ENCODE measurements around the gene MIOS. TPM values are rescaled to one million over a fixed set of nuclear protein-coding genes. Genes with fewer than 3 reads are reported as not detected.

MIOS gene
- 100 to 1,000 TPM in 3 of 4 donors, 10 to 100 TPM in 1; 68.4 to 336 (median 280) TPM for total RNA-seq

GRCh38 chr7:7566651-7567611 lies at the start of gene MIOS:
Gene MIOS (plus strand): TSS chr7:7566884. CDS start chr7:7572476, 5,592 bp downstream.
- Histone ChIP-seq H3K4me1 (peaks cover 33 to 76% of the 10 kb centered on the region in 2 donors), H3K27me3 (no peaks in the 10 kb centered on the region), H3K4me3 (peak within 1 kb of the TSS; percentile 67 to 85 (median 80)), H3K9me3 (no peaks in the 10 kb centered on the region), H3K36me3 (peaks cover 0 to 3% of the 10 kb centered on the region in 2 donors), H3K27ac (peak within 1 kb of the TSS; percentile 90 to 98 (median 96))
- peak; percentile 82 to 92 for TF ChIP-seq POLR2A (IDR thresholded peaks at IDR 0.05)
- peak in 1 of 5 experiments; percentile 18 for TF ChIP-seq CTCF (IDR thresholded peaks at IDR 0.05 in 4 of 5, conservative IDR thresholded peaks at IDR 0.05 in 1 of 5)
- intact Hi-C loops (cut with DNase I; ENCODE audit: low total_unique reads) (loop anchor here (1.0 to 10.0 kb wide), 5 partner anchors 74 to 1122 kb away; partner anchors contain the start of genes C1GALT1, DAGLB, GLCCI1 and UMAD1), in situ Hi-C loops (cut with MboI; ENCODE audit: low sequenced_read_pairs in 4 of 4) (loop anchor here in 1 of 4 donors (25.0 kb wide), 1 partner anchor 380 kb away; the partner anchor contains the start of gene C1GALT1)
- DNase-seq (peak; percentile 89 to 90), ATAC-seq (peak; percentile 66 to 67)

GRCh38 chr7:7517754-7518153 lies 48.9 kb upstream of the MIOS start:
- ATAC-seq (no peak), DNase-seq (no peak)
- Histone ChIP-seq H3K4me3 (no peak overlapping the region), H3K27me3 (no peaks in the 10 kb centered on the region), H3K36me3 (no peaks in the 10 kb centered on the region), H3K9me3 (no peaks in the 10 kb centered on the region), H3K4me1 (no peaks in the 10 kb centered on the region), H3K27ac (no peak overlapping the region)
- no peak for TF ChIP-seq CTCF (IDR thresholded peaks at IDR 0.05 in 4 of 5, conservative IDR thresholded peaks at IDR 0.05 in 1 of 5)
- no peak for TF ChIP-seq POLR2A (IDR thresholded peaks at IDR 0.05)
- in situ Hi-C loops (cut with MboI; ENCODE audit: low sequenced_read_pairs in 4 of 4) (no loop called here), intact Hi-C loops (cut with DNase I; ENCODE audit: low total_unique reads) (no loop called here)

DNA sequence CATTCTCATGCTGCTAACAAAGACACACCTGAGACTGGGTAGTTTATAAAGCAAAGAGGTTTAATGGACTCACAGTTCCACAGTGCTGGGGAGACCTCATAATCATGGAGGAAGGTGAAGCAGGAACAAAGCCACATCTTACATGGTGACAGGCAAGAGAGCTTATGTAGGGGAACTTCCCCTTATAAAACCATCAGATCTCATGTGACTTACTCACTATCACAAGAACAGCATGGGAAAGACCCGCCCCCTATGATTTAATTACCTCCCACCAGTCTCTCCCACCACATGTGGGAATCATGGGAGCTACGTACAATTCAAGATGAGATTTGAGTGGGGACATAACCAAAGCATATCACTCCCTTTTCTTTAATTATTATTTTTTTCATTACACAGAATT lies 47.6 kb upstream of the MIOS start:
- no peak overlapping the region for H3K4me3 ChIP-seq
- intact Hi-C loops (cut with DNase I; ENCODE audit: low total_unique reads) = no loop called here
- H3K27me3 ChIP-seq = no peaks in the 10 kb centered on the region
- no peaks in the 10 kb centered on the region for H3K36me3 ChIP-seq
- DNase-seq = no peak
- H3K27ac ChIP-seq = no peak overlapping the region
- TF ChIP-seq CTCF (IDR thresholded peaks at IDR 0.05 in 4 of 5, conservative IDR thresholded peaks at IDR 0.05 in 1 of 5) = no peak
- TF ChIP-seq POLR2A (IDR thresholded peaks at IDR 0.05) = no peak
- no peak for ATAC-seq
- H3K9me3 ChIP-seq = no peaks in the 10 kb centered on the region
- H3K4me1 ChIP-seq = no peaks in the 10 kb centered on the region
- in situ Hi-C loops (cut with MboI; ENCODE audit: low sequenced_read_pairs in 4 of 4) = no loop called here

GRCh38 chr7:7519528-7519927 lies 47.2 kb upstream of the MIOS start:
- Histone ChIP-seq H3K27ac (no peak overlapping the region), H3K4me3 (no peak overlapping the region), H3K36me3 (no peaks in the 10 kb centered on the region), H3K9me3 (no peaks in the 10 kb centered on the region), H3K4me1 (no peaks in the 10 kb centered on the region), H3K27me3 (no peaks in the 10 kb centered on the region)
- no peak for TF ChIP-seq CTCF (IDR thresholded peaks at IDR 0.05 in 4 of 5, conservative IDR thresholded peaks at IDR 0.05 in 1 of 5)
- no peak for TF ChIP-seq POLR2A (IDR thresholded peaks at IDR 0.05)
- no peak for ATAC-seq
- in situ Hi-C loops (cut with MboI; ENCODE audit: low sequenced_read_pairs in 4 of 4) = no loop called here
- intact Hi-C loops (cut with DNase I; ENCODE audit: low total_unique reads) = no loop called here
- DNase-seq = no peak

All from gastrocnemius medialis (tissue), 4 donors.